Urinary bladder (tissue), 4 donors: ENCODE data around the gene MYO1E. TPM values are rescaled to one million over a fixed set of nuclear protein-coding genes. Genes with fewer than 3 reads are reported as not detected.
"Not testable (repeated sequence)": the region's sequence is repeated elsewhere in the genome, so short reads cannot be mapped to it uniquely, and the experiment has no call there.

ENCODE experiments used
- DNase-seq: peaks from one replicate; pipeline ENCODE4 v3.0.0-alpha.2; 2015; ENCODE audit errors: extremely low spot score
- H3K27ac ChIP-seq: one replicate; pipeline ENCODE4 v1.5.1; 2013; ENCODE audit warnings: low read depth, mild to moderate bottlenecking, moderate library complexity
- H3K36me3 ChIP-seq: one replicate; pipeline ENCODE4 v1.6.1; 2013; ENCODE audit warnings: mild to moderate bottlenecking, moderate library complexity; ENCODE audit not compliant: insufficient read depth
- H3K4me1 ChIP-seq: one replicate; pipeline ENCODE4 v1.6.1; 2013; ENCODE audit warnings: mild to moderate bottlenecking, moderate library complexity; ENCODE audit not compliant: insufficient read depth
- H3K4me3 ChIP-seq: one replicate; pipeline ENCODE4 v1.5.1; 2013; ENCODE audit warnings: low read depth, low read length
- WGBS: extraction: QIAGEN DNeasy Blood & Tissue Kit; methylation state at CpG from one replicate; pipeline ENCODE4 v1.1.7; 2013; 5-methylcytosine and 5-hydroxymethylcytosine counted together
- polyA plus RNA-seq: library from polyadenylated mRNA; stranded (reverse); fragments of 200-250 nt; gene quantifications from one replicate; pipeline ENCODE4 v1.2.3, GENCODE V29; 2013
- total RNA-seq: library from RNA; depleted of rRNA; stranded (reverse); fragments of >200 nt; gene quantifications from one replicate; pipeline ENCODE4 v1.2.3, GENCODE V29; 2014
- donor health status: healthy with polysubstance abuse.
- donor health status: healthy.

MYO1E gene
- total and polyA plus RNA-seq, 2 donors, result 20.2 to 60.0 TPM

DNA sequence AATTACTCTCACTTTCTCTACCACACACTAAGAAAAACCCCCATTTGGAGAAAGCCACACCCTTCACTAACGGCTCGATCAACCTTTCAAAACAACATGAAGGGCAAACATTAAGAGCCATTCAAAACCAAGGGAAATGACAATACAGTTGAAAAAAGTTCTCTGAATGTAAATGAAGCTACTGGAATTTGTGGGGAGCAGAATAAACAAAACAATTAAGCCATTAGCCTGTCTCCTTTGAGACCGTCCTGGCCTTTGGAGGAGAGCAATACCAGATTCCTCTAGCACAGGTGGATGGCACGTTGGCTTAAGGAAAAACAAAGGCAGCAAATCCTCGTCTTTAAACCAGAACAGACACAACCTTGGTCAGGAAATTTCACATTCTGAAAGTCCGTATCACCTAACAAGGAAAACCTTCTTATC is 18.7 kb downstream of the MYO1E start:
- no peak for DNase-seq
- Histone ChIP-seq H3K4me1 (no peaks in the 10 kb centered on the region), H3K4me3 (no peak overlapping the region), H3K27ac (no peak overlapping the region), H3K36me3 (no peaks in the 10 kb centered on the region)
- WGBS, result 72% methylated on average over 6 of the region's 6 CpGs

DNA sequence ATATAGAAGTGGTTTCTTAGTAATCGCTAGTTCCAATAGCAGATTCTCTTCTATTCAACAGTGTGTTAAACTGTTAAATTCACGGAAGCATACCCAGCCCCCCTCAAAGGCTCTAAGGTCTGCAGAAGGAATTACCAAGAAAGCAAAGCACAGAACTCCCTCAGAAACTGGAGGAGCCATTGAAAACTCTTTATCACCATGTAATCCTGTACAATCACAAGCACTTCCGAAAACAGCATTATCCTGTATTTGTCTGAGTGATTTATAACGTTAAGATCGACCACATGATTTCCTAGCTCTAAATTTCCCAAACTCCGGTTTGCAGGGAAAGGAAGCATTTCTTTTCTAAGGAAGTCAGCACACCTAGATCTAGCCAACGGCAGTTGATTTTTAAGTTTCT is 20.0 kb downstream of the MYO1E start:
- H3K27ac ChIP-seq, result no peak overlapping the region
- no peaks in the 10 kb centered on the region for H3K36me3 ChIP-seq
- H3K4me1 ChIP-seq, result no peaks in the 10 kb centered on the region
- H3K4me3 ChIP-seq, result peak overlapping the region; percentile 2
- no peak for DNase-seq
- 27% methylated on average over 7 of the region's 7 CpGs for WGBS

DNA sequence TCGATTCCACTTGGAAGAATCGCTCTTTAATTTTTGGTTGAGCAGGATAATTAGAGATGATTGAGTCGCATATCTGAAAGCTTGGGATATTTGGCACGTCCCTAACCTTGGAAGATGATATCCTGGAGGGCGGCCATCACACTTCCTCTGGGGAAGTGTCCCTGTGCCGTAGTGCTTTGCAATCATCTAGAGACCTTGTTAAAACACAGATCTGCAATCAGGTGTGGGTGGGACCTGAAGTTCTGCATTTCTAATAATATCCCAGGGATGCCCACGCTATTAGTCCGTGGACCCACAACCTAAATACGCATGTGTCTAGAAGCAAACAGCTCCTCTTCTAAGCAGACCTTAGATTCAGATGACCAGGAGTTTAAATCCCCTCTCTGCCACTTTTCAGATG is 20.5 kb downstream of the MYO1E start:
- H3K27ac ChIP-seq, result no peak overlapping the region
- no peaks in the 10 kb centered on the region for H3K36me3 ChIP-seq
- 82% methylated on average over 9 of the region's 9 CpGs for WGBS

DNA sequence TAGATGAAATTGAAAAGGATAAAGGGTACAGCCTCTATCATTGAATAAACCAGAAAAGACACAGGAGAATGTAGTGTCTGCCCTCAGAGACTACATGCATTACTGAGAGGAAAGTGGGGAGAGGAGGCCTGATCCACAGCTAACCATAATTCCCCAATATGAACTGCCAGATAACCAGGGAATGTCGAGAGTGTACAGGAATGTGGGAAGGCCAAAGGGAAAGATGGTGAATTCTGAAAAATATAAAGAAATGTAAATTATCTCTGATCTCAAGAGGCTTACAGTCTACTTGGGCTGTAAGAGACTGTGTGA is 22.3 kb downstream of the MYO1E start:
- Histone ChIP-seq H3K4me1 (no peaks in the 10 kb centered on the region), H3K4me3 (no peak overlapping the region), H3K36me3 (no peaks in the 10 kb centered on the region), H3K27ac (peak overlapping the region; percentile 2)
- 60% methylated on average over 1 of the region's 1 CpG for WGBS
- no peak for DNase-seq

More for the DNA sequence above, 20.5 kb downstream of the MYO1E start:
- no peak for DNase-seq
- Histone ChIP-seq H3K4me1 (no peaks in the 10 kb centered on the region), H3K4me3 (no peak overlapping the region)

DNA sequence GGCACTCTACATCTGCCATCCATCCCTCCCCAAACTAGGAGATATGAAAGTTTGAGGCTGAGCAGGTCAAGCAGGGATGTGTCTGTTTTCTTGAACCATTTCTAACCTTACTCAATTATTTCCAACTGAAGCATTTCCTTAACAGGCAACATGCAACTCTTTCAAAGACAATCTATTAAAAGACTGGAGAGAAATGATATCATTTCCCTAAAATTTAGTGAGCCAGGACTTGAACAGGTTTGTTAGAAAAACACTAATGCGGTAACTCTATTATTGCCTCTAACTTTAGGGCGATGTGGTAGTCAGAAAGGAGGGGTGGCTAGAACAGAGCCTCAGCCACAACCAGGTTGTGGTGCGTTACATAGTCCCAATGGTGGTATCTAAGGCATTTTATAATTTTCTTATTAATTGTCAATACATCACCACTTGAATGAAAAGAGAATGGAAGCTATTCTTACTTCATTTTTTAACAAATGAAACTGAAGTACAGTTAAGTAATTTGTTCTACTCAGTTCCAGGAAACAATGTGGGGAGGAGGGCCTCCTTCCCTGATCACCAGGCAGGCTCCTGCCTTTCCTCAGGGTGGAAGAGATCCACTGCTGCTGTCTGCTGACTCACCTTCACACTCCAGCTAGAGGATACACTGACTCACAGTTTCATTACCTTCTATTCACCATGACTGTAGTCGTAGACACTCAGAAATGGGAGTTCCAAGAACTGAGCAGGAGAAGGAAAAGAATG is 22.8 kb downstream of the MYO1E start:
- no peaks in the 10 kb centered on the region for H3K4me1 ChIP-seq
- peak overlapping the region; percentile 46 for H3K27ac ChIP-seq
- H3K36me3 ChIP-seq, result no peaks in the 10 kb centered on the region
- DNase-seq, result no peak
- WGBS, result 77% methylated on average over 4 of the region's 4 CpGs
- no peak overlapping the region for H3K4me3 ChIP-seq

DNA sequence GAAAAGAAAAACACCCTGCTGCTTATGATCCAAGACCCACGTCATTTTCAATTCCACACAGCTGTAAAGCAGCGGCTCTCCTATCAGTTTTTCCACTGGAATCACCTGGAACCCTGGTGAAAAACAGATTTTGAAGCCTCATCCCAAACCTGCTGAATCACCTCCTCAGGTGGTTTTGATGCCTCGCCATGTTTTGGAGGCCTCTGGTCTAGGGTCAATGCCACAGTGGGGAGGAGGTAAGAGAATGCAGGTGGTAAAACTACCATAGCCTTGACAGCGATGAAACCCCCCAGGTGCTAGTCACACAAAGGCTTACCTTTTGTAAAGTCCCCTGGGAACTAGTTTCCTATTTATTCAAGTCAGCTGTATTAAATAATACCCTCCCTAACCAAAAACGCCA is 24.8 kb downstream of the MYO1E start:
- no peak for DNase-seq
- Histone ChIP-seq H3K27ac (no peak overlapping the region), H3K4me3 (no peak overlapping the region), H3K36me3 (no peaks in the 10 kb centered on the region), H3K4me1 (no peaks in the 10 kb centered on the region)
- WGBS, result 88% methylated on average over 5 of the region's 5 CpGs

DNA sequence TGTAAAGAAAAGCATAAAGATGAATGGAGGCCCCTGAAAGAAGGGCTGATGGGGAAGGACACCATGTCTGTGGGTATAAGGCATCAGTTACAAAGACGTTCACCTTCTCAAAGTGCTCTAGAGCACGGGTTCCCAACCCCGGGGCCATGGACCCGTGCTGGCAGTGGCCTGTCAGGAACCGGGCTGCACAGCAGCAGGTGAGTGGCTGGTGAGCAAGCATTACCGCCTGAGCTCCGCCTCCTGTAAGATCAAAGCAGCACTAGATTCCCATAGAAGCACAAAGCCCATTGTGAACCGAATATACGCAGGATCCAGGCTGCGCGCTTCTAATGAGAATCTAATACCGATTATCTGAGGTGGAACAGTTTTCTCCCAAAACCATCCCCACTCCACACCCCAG is 25.7 kb downstream of the MYO1E start:
- Histone ChIP-seq H3K36me3 (no peaks in the 10 kb centered on the region), H3K27ac (no peak overlapping the region), H3K4me3 (no peak overlapping the region), H3K4me1 (no peaks in the 10 kb centered on the region)
- WGBS, result 87% methylated on average over 12 of the region's 12 CpGs
- no peak for DNase-seq

DNA sequence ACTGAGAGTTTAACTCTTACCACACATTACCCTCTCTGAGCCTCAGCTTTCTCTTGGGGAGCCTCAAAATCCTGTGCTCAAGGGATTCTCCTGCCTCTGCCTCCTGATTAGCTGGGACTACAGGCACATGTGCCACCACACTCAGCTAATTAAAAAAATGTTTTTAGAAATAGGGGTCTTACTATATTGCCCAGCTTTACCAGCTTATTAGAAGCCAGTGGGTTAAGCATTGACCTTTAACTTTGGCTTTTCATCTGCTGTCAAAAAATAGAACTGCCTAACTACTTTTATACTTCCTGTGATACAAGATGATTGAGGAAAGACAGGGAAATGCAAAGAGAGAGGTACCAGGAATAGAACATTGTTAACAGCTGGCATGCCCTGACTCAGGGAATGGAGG is 27.3 kb downstream of the MYO1E start:
- no peak overlapping the region for H3K4me3 ChIP-seq
- H3K36me3 ChIP-seq, result no peaks in the 10 kb centered on the region
- no peak for DNase-seq
- H3K4me1 ChIP-seq, result no peaks in the 10 kb centered on the region
- H3K27ac ChIP-seq, result no peak overlapping the region

DNA sequence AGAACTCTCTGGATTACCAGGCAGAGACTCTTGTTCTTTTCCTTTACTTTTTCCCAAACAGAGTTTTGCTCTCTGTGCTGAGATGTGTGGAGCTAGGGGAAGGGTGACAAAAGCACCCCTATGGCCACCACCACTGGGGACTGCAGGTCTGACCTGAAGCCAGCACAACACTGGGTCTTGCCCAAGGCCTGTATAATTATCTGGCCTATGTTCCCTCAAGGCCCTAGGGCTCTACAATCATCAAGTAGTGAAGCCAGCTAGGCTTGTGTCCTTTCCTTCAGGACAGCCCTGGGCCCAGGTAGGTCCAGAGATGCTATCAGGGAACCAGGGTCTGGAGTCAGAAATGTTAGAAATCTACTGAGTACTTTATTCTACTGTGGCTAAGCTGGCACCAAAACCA is 28.4 kb downstream of the MYO1E start:
- H3K27ac ChIP-seq, result no peak overlapping the region
- DNase-seq, result no peak
- H3K4me3 ChIP-seq, result no peak overlapping the region
- no peaks in the 10 kb centered on the region for H3K4me1 ChIP-seq
- no peaks in the 10 kb centered on the region for H3K36me3 ChIP-seq

DNA sequence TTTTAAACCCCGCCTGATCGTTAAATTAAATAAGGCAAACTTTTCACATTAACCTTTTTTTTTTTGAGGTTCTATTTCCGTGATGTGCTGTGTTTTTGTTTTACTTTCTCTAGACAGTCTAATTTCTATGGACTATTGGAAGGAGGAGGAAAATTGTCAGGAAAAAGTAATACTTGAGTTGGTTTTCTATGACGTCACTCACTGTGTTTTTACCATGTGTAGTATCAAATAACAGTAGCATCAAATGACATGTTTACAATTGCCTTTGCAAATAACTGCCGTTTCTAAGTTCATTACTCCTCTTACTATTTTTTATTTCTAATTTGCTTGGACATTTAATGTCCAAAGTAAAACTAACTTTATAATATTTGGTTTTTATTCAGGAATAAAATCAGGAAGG is 32.3 kb downstream of the MYO1E start:
- H3K36me3 ChIP-seq, result no peaks in the 10 kb centered on the region
- DNase-seq, result no peak
- no peak overlapping the region for H3K4me3 ChIP-seq
- no peak overlapping the region for H3K27ac ChIP-seq
- no peaks in the 10 kb centered on the region for H3K4me1 ChIP-seq
- WGBS, result 78% methylated on average over 5 of the region's 5 CpGs

DNA sequence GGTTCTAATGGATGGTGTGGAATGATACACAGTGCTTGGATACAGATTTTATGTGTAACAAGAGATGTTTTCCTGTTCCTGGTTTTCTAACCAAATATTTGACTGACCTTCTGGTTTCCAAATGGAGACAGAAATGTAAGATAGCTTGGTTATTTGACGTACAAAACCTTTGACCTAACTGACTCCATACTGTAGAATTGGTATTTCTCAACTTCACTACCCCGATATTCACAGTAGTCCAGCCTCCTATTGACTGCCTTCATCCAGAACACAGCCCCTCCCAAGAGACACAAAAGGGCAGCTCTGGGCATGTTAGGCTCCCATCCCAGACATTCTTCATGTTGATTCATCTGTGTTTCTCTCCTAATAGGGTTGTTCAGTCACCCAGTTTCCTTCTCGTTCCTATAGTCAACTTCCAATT is 33.4 kb downstream of the MYO1E start:
- H3K4me3 ChIP-seq, result no peak overlapping the region
- DNase-seq, result no peak
- no peak overlapping the region for H3K27ac ChIP-seq
- WGBS, result 71% methylated on average over 3 of the region's 3 CpGs
- no peaks in the 10 kb centered on the region for H3K36me3 ChIP-seq
- H3K4me1 ChIP-seq, result no peaks in the 10 kb centered on the region

DNA sequence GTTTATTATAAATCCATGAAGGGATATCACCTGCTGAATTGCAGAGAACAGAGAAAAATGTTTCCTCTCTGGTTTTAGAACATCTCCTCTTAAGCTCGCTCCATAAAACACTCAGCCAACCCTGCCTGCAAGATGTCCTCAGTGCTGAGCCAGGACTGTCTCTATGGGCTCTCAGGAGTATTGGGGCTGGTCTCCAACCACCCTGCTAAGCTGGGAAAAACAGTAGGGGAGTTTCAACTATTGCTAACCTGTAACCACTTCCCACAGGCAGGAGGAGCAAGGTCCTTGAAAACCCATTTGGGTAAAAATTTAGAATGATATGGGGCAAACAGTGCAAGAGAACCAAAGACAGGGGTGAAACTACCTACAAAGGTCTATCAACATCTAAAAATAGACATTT is 34.3 kb downstream of the MYO1E start:
- H3K36me3 ChIP-seq, result no peaks in the 10 kb centered on the region
- H3K27ac ChIP-seq, result no peak overlapping the region
- no peak overlapping the region for H3K4me3 ChIP-seq

DNA sequence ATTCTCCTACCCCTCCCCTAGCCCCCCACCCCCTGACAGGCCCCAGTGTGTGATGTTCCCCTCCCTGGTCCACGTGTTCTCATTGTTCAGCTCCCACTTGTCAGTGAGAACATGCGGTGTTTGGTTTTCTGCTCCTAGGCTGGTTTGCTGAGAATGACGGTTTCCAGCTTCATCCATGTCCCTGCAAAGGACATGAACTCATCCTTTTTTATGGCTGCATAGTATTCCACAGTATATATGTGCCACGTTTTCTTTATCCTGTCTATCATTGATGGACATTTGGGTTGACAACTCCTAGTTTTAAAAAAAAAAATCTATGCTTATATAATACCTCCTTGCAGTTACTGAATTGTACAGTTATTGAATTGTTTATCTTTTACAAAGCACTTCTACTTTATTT is 35.9 kb downstream of the MYO1E start:
- not testable (repeated sequence) for H3K27ac ChIP-seq, H3K4me1 ChIP-seq, H3K4me3 ChIP-seq, DNase-seq, H3K36me3 ChIP-seq
- WGBS, result 95% methylated on average over 4 of the region's 4 CpGs

More for the DNA sequence above, 34.3 kb downstream of the MYO1E start:
- no peak for DNase-seq
- no peaks in the 10 kb centered on the region for H3K4me1 ChIP-seq
- 98% methylated on average over 1 of the region's 1 CpG for WGBS

DNA sequence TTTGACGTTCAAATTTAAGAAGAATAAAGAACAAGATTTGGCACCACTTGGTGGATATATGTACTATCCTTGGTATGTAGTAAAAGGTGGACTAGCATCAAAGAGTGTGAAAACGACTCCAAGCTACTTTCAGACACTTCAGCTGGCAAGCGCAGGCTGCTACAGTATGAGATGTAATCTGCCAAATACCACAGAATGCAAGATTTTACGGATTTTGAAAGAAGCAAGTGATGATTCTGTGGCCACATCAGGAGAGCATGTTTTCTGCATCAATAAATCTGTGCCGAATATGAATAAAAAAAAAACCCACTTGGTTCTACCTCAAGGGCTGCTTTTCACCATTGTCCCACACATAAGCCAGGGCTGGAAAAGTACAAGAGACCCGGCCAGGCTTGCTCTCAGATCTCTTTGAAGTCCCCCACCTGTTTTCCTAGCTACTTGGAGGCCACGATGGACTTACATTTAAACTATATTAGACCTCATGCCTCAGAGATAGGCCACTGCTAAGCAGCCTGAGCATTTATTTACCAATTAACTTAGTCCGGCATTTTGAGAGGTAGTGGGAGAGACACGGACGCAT is 37.4 kb downstream of the MYO1E start:
- 66% methylated on average over 10 of the region's 10 CpGs for WGBS

DNA sequence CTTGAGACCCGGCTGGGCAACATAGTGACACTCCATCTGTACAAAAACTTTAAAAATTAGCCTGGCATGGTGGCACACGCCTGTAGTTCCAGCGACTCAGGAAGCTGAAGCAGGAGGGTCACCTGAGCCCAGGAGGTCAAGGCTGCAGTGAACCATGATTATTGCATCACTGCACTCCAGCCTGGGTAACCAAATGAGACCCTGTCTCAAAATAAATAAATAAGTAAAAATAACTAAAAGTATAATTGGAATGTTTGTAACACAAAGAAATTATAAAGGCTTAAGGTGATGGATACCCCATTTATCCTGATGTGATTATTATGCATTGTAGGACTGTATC is 38.6 kb downstream of the MYO1E start:
- Histone ChIP-seq H3K4me3 (no peak overlapping the region), H3K27ac (no peak overlapping the region)
- DNase-seq, result no peak

More for the DNA sequence above, 37.4 kb downstream of the MYO1E start:
- DNase-seq, result no peak
- no peaks in the 10 kb centered on the region for H3K4me1 ChIP-seq
- no peaks in the 10 kb centered on the region for H3K36me3 ChIP-seq
- no peak overlapping the region for H3K27ac ChIP-seq
- no peak overlapping the region for H3K4me3 ChIP-seq

More for the DNA sequence above, 38.6 kb downstream of the MYO1E start:
- Histone ChIP-seq H3K36me3 (no peaks in the 10 kb centered on the region), H3K4me1 (no peaks in the 10 kb centered on the region)
- WGBS, result 72% methylated on average over 3 of the region's 3 CpGs
